ENCODE data around the gene DAZAP2.

- TF ChIP-seq EZH2 (IDR thresholded peaks at IDR 0.05; ENCODE audit: insufficient read depth, poor library complexity, severe bottlenecking) (no peak), EZH2phosphoT487 (IDR thresholded peaks at IDR 0.05; ENCODE audit: insufficient read depth, low read depth) (no peak)
Observed at GRCh38 chr12:51270951-51271518, 32.4 kb downstream of the DAZAP2 start.

All from GM23248 (cell line).